IMR-90 (cell line): ENCODE results near the gene GSG1. TPM values are rescaled to one million over a fixed set of nuclear protein-coding genes. Genes with fewer than 3 reads are reported as not detected.

Experiments
- ATAC-seq: fragments of 200-7000 bp; cut with Tn5 transposase; 2 replicates; pipeline ENCODE4 v1.9.1; 2020; ENCODE audit warnings: low read depth, mild to moderate bottlenecking, moderate library complexity
- BruUV-seq: library from RNA; stranded (reverse); fragments of 400-500 nt; replicated peaks from 2 replicates; lab custom pipeline; 2021; lab: Mats Ljungman, UMichigan
- CTCF ChIA-PET: fragments of 300-600 bp; formaldehyde crosslinking; extraction: SDS; loops from one replicate; lab custom pipeline; 2021; ENCODE audit warnings: antibody characterized with exemption; lab: Yijun Ruan, JAX
- POLR2A ChIA-PET: fragments of 300-600 bp; sonication (Branson Sonifier 250); formaldehyde crosslinking; loops from one replicate; lab custom pipeline; 2022; ENCODE audit warnings: antibody characterized with exemption; ENCODE audit not compliant: unreplicated experiment; lab: Charles Lee
- DNase-seq: peaks from one replicate; pipeline ENCODE4 v3.0.0; 2013
- H2AFZ ChIP-seq: replicated peaks from 2 replicates; pipeline ENCODE3; 2013; ENCODE audit warnings: low read length, mild to moderate bottlenecking; ENCODE audit not compliant: poor library complexity
- H2AK5ac ChIP-seq: 2 replicates; pipeline ENCODE4 v1.6.1; 2013; ENCODE audit warnings: low read depth, low read length, inconsistent platforms
- H2AK9ac ChIP-seq: replicated peaks from 2 replicates; pipeline ENCODE3; 2013; ENCODE audit warnings: mild to moderate bottlenecking, low read depth, low read length, moderate library complexity; ENCODE audit not compliant: poor library complexity
- H2BK120ac ChIP-seq: 2 replicates; pipeline ENCODE4 v1.6.1; 2013; ENCODE audit warnings: low read depth, low read length, inconsistent platforms
- H2BK15ac ChIP-seq: 3 replicates; pipeline ENCODE4 v1.6.1; 2013; ENCODE audit warnings: low read depth, low read length, inconsistent platforms
- H2BK20ac ChIP-seq: 2 replicates; pipeline ENCODE4 v1.6.1; 2013; ENCODE audit warnings: low read depth, mild to moderate bottlenecking, inconsistent platforms, low read length, moderate library complexity
- H2BK5ac ChIP-seq: 2 replicates; pipeline ENCODE4 v1.6.1; 2013; ENCODE audit warnings: mild to moderate bottlenecking, low read depth, low read length, inconsistent platforms; ENCODE audit not compliant: poor library complexity, severe bottlenecking
- H3K14ac ChIP-seq: replicated peaks from 2 replicates; pipeline ENCODE4 v1.6.1; 2013; ENCODE audit warnings: low read depth, low read length, inconsistent platforms
- H3K18ac ChIP-seq: 2 replicates; pipeline ENCODE4 v1.6.1; 2013; ENCODE audit warnings: low read depth, low read length, control low read depth
- H3K23ac ChIP-seq: 2 replicates; pipeline ENCODE4 v1.6.1; 2013; ENCODE audit warnings: low read depth, low read length, inconsistent platforms
- H3K27ac ChIP-seq: 2 replicates; pipeline ENCODE4 v1.5.1; 2013; ENCODE audit warnings: mild to moderate bottlenecking, control low read depth, low read length; ENCODE audit not compliant: insufficient read depth
- H3K27me3 ChIP-seq: 2 replicates; pipeline ENCODE4 v1.6.1; 2013; ENCODE audit warnings: low read length; ENCODE audit not compliant: control insufficient read depth, insufficient read depth
- H3K36me3 ChIP-seq: 2 replicates; pipeline ENCODE4 v1.6.1; 2013; ENCODE audit warnings: low read length, mixed read lengths; ENCODE audit not compliant: control insufficient read depth, insufficient read depth
- H3K4ac ChIP-seq: 2 replicates; pipeline ENCODE4 v1.6.1; 2013; ENCODE audit warnings: low read depth, low read length, inconsistent platforms
- H3K4me1 ChIP-seq: 2 replicates; pipeline ENCODE4 v1.6.1; 2013; ENCODE audit warnings: low read length, mixed read lengths; ENCODE audit not compliant: control insufficient read depth, insufficient read depth
- H3K4me2 ChIP-seq: 2 replicates; pipeline ENCODE4 v1.6.1; 2013; ENCODE audit warnings: low read depth, mild to moderate bottlenecking, control low read depth, low read length, moderate library complexity
- H3K4me3 ChIP-seq: 2 replicates; pipeline ENCODE4 v1.5.1; 2013; ENCODE audit warnings: low read depth, mild to moderate bottlenecking, control low read depth, low read length, moderate library complexity; ENCODE audit not compliant: insufficient read depth
- H3K56ac ChIP-seq: 2 replicates; pipeline ENCODE4 v1.6.1; 2013; ENCODE audit warnings: low read length, inconsistent platforms; ENCODE audit not compliant: insufficient read depth; ENCODE audit errors: extremely low read depth
- H3K79me1 ChIP-seq, 2 experiments: 2 replicates each; pipeline ENCODE4 v1.6.1; 2013; ENCODE audit warnings: low read length in 2 of 2, inconsistent platforms in 1 of 2, low read depth in 1 of 2
- H3K9ac ChIP-seq: 2 replicates; pipeline ENCODE4 v1.6.1; 2013; ENCODE audit warnings: low read depth, low read length, control low read depth
- H3K9me1 ChIP-seq: 2 replicates; pipeline ENCODE4 v1.6.1; 2013; ENCODE audit warnings: low read length, inconsistent platforms; ENCODE audit not compliant: insufficient read depth
- H3K9me3 ChIP-seq: 2 replicates; pipeline ENCODE4 v1.6.1; 2013; ENCODE audit warnings: low read length; ENCODE audit not compliant: control insufficient read depth, insufficient read depth
- H4K20me1 ChIP-seq: 2 replicates; pipeline ENCODE4 v1.6.1; 2013; ENCODE audit warnings: low read length, inconsistent platforms; ENCODE audit not compliant: insufficient read depth
- H4K5ac ChIP-seq: 2 replicates; pipeline ENCODE4 v1.6.1; 2013; ENCODE audit warnings: mild to moderate bottlenecking, low read depth, low read length, control low read depth
- H4K8ac ChIP-seq, 2 experiments: 2 replicates each; pipeline ENCODE4 v1.6.1; 2013; ENCODE audit warnings: low read depth in 2 of 2, low read length in 2 of 2, control low read depth in 1 of 2, inconsistent platforms in 1 of 2
- H4K91ac ChIP-seq: 2 replicates; pipeline ENCODE4 v1.6.1; 2013; ENCODE audit warnings: low read depth, low read length, inconsistent platforms; ENCODE audit not compliant: insufficient read depth
- MXI1 ChIP-seq: IDR thresholded peaks from 2 replicates; pipeline ENCODE4 v1.6.1; 2012; ENCODE audit warnings: low read depth, mild to moderate bottlenecking, low read length, moderate library complexity, borderline replicate concordance
- NFE2L2 ChIP-seq: fragments of 150-350 bp; IDR thresholded peaks from 2 replicates; pipeline ENCODE4 v1.6.1; 2016; ENCODE audit warnings: low read depth, mild to moderate bottlenecking, low read length
- WGBS, 2 experiments: methylation state at CpG; one replicate each; pipeline versions ENCODE4 v1.1.5 to v1.1.7; 2013; ENCODE audit warnings: missing lambda C conversion rate in 2 of 2; ENCODE audit not compliant: insufficient read length in 1 of 2; ENCODE audit errors: extremely low coverage in 2 of 2; 5-methylcytosine and 5-hydroxymethylcytosine counted together
- dilution Hi-C: fragments of 300-500 bp; cut with HindIII; formaldehyde crosslinking; loops from one replicate; pipeline ENCODE4 v1.14.3; 2018; ENCODE audit warnings: low sequenced_read_pairs; ENCODE audit not compliant: unreplicated experiment
- in situ Hi-C: fragments of 300-500 bp; cut with MboI; formaldehyde crosslinking; loops from 3 replicates; pipeline ENCODE4 v1.14.3; 2019; ENCODE audit warnings: low sequenced_read_pairs, inconsistent platforms, mixed read lengths
- intact Hi-C: fragments of 100-400 bp; cut with micrococcal nuclease; formaldehyde crosslinking; loops from 2 replicates; pipeline ENCODE4 v1.10.0; 2022
- polyA plus RNA-seq, 3 experiments: library from polyadenylated mRNA; depleted of rRNA; stranded (reverse); fragments of >200 nt; gene quantifications; 2 replicates each; pipeline ENCODE4 v1.2.3, GENCODE V29; 2012; ENCODE audit warnings: low replicate concordance in 1 of 3
- total RNA-seq: library from RNA; depleted of rRNA; stranded (reverse); fragments of >200 nt; gene quantifications from 2 replicates; pipeline ENCODE4 v1.2.3, GENCODE V29; 2012

The GSG1 gene
- total and polyA plus RNA-seq, 2 of the 4 experiments (the other 2 are of a cell fraction) = 1.8 to 2.9 TPM

DNA sequence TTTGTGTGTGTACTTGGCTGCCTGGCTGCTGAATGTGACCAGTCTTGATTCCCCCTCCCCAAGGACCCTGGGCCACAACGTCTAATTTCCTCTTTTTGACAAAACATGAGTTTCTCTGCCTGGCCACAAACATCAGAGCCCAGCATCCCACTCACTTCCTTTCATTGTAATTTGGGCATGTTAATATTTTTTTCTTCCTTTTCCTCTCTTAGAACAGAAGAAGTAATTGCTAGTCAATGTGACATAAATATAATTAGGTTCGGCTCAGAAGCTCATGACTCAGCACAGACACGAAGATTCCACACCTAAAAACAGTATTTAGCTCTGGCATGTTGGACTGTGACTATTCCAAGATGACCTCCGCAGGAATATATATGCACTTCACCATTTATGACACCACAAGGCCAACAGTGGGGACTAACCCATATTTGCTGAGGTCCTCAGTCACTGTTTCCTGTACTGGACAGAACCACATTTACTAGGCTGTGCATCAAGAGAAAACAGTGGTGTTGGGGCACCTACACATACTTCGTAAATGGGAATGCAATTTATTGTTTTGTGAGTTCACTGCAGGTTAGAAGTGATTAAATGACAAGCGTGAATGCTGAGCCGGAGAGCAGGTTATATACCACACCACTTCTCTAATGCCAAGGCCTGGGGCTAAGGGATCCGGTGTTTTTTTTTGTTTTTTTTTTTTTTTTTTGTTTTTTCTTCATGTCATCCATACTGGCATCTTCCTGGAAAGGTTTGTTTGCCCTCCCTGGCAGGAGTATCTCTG, 4.2 kb downstream of the GSG1 start:
- Histone ChIP-seq H3K18ac (peak overlapping the region; percentile 79), H3K4ac (peak overlapping the region; percentile 98), H3K9me3 (no peaks in the 10 kb centered on the region), H2BK20ac (peak overlapping the region; percentile 97), H3K79me1 (peaks cover 0 to 25% of the 10 kb centered on the region in 2 experiments; a peak in 2 of 4 replicates), H3K9ac (peak overlapping the region; percentile 63), H3K23ac (peak overlapping the region; percentile 55), H3K4me3 (no peak overlapping the region), H4K8ac (peak overlapping the region; percentile 80), H3K56ac (peak overlapping the region; percentile 71), H2AK9ac (peak overlapping the region; percentile 38), H3K36me3 (no peaks in the 10 kb centered on the region), H3K27ac (peak overlapping the region; percentile 95), H2AK5ac (peak overlapping the region; percentile 97), H3K27me3 (no peaks in the 10 kb centered on the region), H4K91ac (peak overlapping the region; percentile 91), H3K9me1 (peaks cover 19% of the 10 kb centered on the region), H4K20me1 (no peaks in the 10 kb centered on the region), H2BK120ac (peak overlapping the region; percentile 99), H3K14ac (peak overlapping the region; percentile 65), H3K4me2 (peak overlapping the region; percentile 13), H2BK15ac (peak overlapping the region; percentile 87), H3K4me1 (peaks cover 44% of the 10 kb centered on the region), H4K5ac (peak overlapping the region; percentile 88), H2BK5ac (peak overlapping the region; percentile 81), H2AFZ (peak overlapping the region; percentile 8)
- ATAC-seq (no peak), DNase-seq (no peak)
- intact Hi-C loops = loop anchor here (2.0 to 5.0 kb wide), 2 partner anchors 98 to 312 kb away; partner anchors contain the start of genes APOLD1 and HEBP1
- dilution Hi-C loops = no loop called here
- TF ChIP-seq MXI1 (no peak), NFE2L2 (0 out of 2 replicates have a peak, but pooled peaks have one; percentile 5)
- POLR2A ChIA-PET = interaction anchor here (1.5 kb wide), 1 partner anchor 99 kb away, joined by 4 read pairs; no protein-coding TSS in a partner anchor
- in situ Hi-C loops = loop anchor here (5.0 to 10.0 kb wide), 2 partner anchors 113 to 184 kb away; no protein-coding TSS in a partner anchor
- CTCF ChIA-PET = interaction anchor here (1.0 to 2.5 kb wide), 6 partner anchors 75 to 157 kb away, joined by 3 to 19 read pairs (median 4); no protein-coding TSS in a partner anchor
- no TSS peak for BruUV-seq
- no CpG with 5 or more reads among the region's 8 CpGs for WGBS, 2 experiments
